ENCODE data around the gene HSD3B7.

DNA sequence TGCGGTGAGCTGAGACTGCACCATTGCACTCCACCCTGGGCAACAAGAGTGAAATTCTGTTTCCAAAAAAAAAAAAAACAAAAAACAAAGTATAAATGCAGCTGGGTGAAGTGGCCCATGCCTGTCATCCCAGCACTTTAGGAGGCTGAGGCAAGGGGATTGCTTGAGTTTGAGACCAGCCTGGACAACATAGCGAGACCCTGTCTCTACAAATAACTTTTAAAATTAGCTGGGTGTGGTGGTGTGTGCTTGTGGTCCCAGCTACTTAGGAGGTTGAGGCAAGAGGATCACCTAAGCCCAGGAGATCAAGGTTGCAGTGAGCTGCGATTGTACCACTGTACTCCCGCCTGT is 38.2 kb downstream of the HSD3B7 start:
- TF ChIP-seq, protein P1, sequence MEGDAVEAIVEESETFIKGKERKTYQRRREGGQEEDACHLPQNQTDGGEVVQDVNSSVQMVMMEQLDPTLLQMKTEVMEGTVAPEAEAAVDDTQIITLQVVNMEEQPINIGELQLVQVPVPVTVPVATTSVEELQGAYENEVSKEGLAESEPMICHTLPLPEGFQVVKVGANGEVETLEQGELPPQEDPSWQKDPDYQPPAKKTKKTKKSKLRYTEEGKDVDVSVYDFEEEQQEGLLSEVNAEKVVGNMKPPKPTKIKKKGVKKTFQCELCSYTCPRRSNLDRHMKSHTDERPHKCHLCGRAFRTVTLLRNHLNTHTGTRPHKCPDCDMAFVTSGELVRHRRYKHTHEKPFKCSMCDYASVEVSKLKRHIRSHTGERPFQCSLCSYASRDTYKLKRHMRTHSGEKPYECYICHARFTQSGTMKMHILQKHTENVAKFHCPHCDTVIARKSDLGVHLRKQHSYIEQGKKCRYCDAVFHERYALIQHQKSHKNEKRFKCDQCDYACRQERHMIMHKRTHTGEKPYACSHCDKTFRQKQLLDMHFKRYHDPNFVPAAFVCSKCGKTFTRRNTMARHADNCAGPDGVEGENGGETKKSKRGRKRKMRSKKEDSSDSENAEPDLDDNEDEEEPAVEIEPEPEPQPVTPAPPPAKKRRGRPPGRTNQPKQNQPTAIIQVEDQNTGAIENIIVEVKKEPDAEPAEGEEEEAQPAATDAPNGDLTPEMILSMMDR (IDR thresholded peaks at IDR 0.05): no peak
- no peak for TF ChIP-seq POLR2A (IDR thresholded peaks at IDR 0.05)
